ENCODE results near the gene FHOD3.

The FHOD3 gene

DNA sequence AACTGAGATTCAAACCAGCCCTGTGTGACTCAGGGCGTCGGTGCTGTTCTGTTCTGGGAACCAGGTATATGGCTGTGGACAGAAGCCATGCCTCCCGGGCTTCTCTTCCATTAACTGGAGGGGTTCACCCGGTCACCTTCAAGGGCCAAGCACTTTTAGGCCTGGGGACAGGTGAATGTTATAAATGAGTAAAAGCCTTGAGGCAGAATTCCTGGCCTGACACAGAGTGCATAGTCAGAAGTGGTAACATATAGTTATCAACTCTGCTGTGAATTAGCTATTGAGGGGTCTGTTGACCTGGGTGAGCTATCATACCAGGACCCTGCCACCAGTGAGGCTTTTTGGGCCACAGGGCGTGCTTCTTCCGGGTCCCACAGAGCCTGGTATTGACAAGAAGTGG, 2.7 kb downstream of the FHOD3 start:
- no peak for DNase-seq (ENCODE audit: low read depth in 1 of 2, low spot score in 1 of 2)
- no peak overlapping the region for H3K27ac ChIP-seq (replicated peaks)
- no peak overlapping the region for H3K4me3 ChIP-seq (replicated peaks; ENCODE audit: insufficient read depth, low read length)
- H3K27me3 ChIP-seq (ENCODE audit: insufficient read depth, poor library complexity, severe bottlenecking) = peaks cover 66% of the 10 kb centered on the region
- TF ChIP-seq CTCF (IDR thresholded peaks at IDR 0.05; ENCODE audit: insufficient read depth, low read length) = no peak

DNA sequence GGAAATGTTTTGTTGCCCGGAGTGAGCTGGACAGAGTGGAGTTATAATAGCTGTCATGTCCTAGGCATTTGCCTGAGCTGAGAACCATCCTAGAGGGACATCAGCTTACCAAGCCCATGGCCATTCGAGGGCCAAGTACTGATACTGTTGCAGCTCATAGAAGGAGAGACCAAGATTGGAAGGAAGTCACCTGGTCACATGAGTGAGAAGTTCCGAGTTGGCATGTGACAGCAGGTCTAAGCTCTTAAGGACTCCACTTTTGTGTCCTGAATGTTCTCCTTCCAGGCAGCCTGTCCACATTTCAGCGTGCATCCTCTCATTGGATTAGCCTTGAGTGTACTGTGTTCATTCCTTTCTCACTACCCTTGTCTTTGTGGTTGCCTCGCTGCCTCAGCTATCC, 4.4 kb downstream of the FHOD3 start:
- DNase-seq (ENCODE audit: low read depth in 1 of 2, low spot score in 1 of 2) = no peak
- Histone ChIP-seq H3K4me3 (replicated peaks; ENCODE audit: insufficient read depth, low read length) (no peak overlapping the region), H3K27ac (replicated peaks) (no peak overlapping the region), H3K27me3 (ENCODE audit: insufficient read depth, poor library complexity, severe bottlenecking) (peaks cover 56% of the 10 kb centered on the region)
- TF ChIP-seq CTCF (IDR thresholded peaks at IDR 0.05; ENCODE audit: insufficient read depth, low read length) (no peak), POLR2AphosphoS5 (IDR thresholded peaks at IDR 0.05; ENCODE audit: low read depth) (no peak), GABPA (IDR thresholded peaks at IDR 0.05; ENCODE audit: low read depth) (no peak), SPI1 (IDR thresholded peaks at IDR 0.05; ENCODE audit: borderline replicate concordance, low read depth) (no peak), REST (IDR thresholded peaks at IDR 0.05; ENCODE audit: insufficient replicate concordance, low read depth) (no peak)

- TF ChIP-seq GABPA (IDR thresholded peaks at IDR 0.05; ENCODE audit: low read depth) = no peak
- TF ChIP-seq POLR2AphosphoS5 (IDR thresholded peaks at IDR 0.05; ENCODE audit: low read depth) = no peak
- no peak for TF ChIP-seq SPI1 (IDR thresholded peaks at IDR 0.05; ENCODE audit: borderline replicate concordance, low read depth)
- TF ChIP-seq REST (IDR thresholded peaks at IDR 0.05; ENCODE audit: insufficient replicate concordance, low read depth) = no peak
- TF ChIP-seq CTCF (IDR thresholded peaks at IDR 0.05; ENCODE audit: insufficient read depth, low read length) = no peak
- Histone ChIP-seq H3K4me3 (replicated peaks; ENCODE audit: insufficient read depth, low read length) (no peak overlapping the region), H3K27ac (replicated peaks) (no peak overlapping the region), H3K27me3 (ENCODE audit: insufficient read depth, poor library complexity, severe bottlenecking) (peaks cover 51% of the 10 kb centered on the region)
- no peak for DNase-seq (ENCODE audit: low read depth in 1 of 2, low spot score in 1 of 2)
These were observed 5.2 kb downstream of the FHOD3 start for GRCh38 chr18:36302676-36303075.

DNA sequence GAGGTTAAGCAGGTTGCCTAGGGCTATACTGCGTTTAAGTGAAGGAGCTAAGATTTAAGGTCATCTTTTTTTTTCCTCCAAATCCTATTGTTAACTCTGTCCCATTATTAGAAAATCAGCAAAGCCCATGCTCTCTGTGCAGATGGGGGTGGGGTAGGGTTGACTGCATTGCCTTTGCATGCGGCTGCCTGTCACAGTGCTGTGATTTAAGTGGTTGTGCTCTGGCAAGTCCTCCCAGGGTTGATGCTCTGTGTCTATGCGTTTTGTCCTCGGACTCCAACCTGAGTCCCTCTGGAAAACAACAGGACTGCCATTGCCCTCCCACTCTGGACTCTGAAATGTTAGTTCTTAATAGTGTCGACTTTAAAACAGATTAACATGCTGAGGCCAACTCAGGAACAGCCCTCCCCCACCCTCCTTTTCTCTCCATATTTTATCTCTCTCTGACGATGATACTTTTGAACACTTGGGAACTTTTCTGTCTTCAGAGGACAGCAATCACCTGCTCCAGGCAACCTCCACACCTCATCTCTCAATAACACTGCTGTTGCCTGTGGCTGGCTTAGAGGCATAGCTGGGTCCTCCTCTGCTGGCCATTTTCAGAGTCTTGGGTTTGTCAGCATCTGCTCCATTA, 5.8 kb downstream of the FHOD3 start:
- no peak for DNase-seq (ENCODE audit: low read depth in 1 of 2, low spot score in 1 of 2)
- TF ChIP-seq GABPA (IDR thresholded peaks at IDR 0.05; ENCODE audit: low read depth) (no peak), REST (IDR thresholded peaks at IDR 0.05; ENCODE audit: insufficient replicate concordance, low read depth) (no peak), POLR2AphosphoS5 (IDR thresholded peaks at IDR 0.05; ENCODE audit: low read depth) (no peak), CTCF (IDR thresholded peaks at IDR 0.05; ENCODE audit: insufficient read depth, low read length) (no peak), SPI1 (IDR thresholded peaks at IDR 0.05; ENCODE audit: borderline replicate concordance, low read depth) (no peak)
- Histone ChIP-seq H3K27me3 (ENCODE audit: insufficient read depth, poor library complexity, severe bottlenecking) (peaks cover 45% of the 10 kb centered on the region), H3K27ac (replicated peaks) (no peak overlapping the region), H3K4me3 (replicated peaks; ENCODE audit: insufficient read depth, low read length) (no peak overlapping the region)
